HepG2 (cell line): ENCODE data around the gene C1QTNF12. TPM values are rescaled to one million over a fixed set of nuclear protein-coding genes. Genes with fewer than 3 reads are reported as not detected.

Experiments used
- ARNT2 ChIP-seq: sonication (generic); formaldehyde crosslinking; IDR thresholded peaks from 2 replicates; pipeline ENCODE4 v1.8.0; 2022; ENCODE audit warnings: mild to moderate bottlenecking, low read depth, missing genetic modification reagents, moderate library complexity
- BHLHE40 ChIP-seq: IDR thresholded peaks from 2 replicates; pipeline ENCODE4 v1.6.1; 2011; ENCODE audit warnings: low read length, improper control_type of control experiment
- FOSL2 ChIP-seq: sonication (generic); formaldehyde crosslinking; IDR thresholded peaks from 2 replicates; pipeline ENCODE4 v1.4.0; 2020; ENCODE audit warnings: missing genetic modification reagents
- HOXD1 ChIP-seq: sonication (generic); formaldehyde crosslinking; IDR thresholded peaks from 2 replicates; pipeline ENCODE4 v1.5.0; 2020; ENCODE audit warnings: missing genetic modification reagents
- JUND ChIP-seq: sonication (generic); formaldehyde crosslinking; IDR thresholded peaks from 2 replicates; pipeline ENCODE4 v1.8.0; 2022; ENCODE audit warnings: mild to moderate bottlenecking, missing genetic modification reagents
- MAFK ChIP-seq, 2 experiments: IDR thresholded peaks in 1 of 2; conservative IDR thresholded peaks in 1 of 2; 2 replicates each; pipeline ENCODE4 v1.6.1; 2011; ENCODE audit warnings: improper control_type of control experiment in 2 of 2, low read length in 2 of 2
- MXI1 ChIP-seq: IDR thresholded peaks from 3 replicates; pipeline ENCODE4 v1.6.1; 2012; ENCODE audit warnings: low read depth, low read length, inconsistent platforms, borderline replicate concordance
- PHB2 ChIP-seq: fragments of 450-650 bp; IDR thresholded peaks from 2 replicates; pipeline ENCODE4 v1.6.1; 2018; ENCODE audit not compliant: partially characterized antibody
- PTBP1 ChIP-seq: fragments of 200-400 bp; formaldehyde crosslinking; IDR thresholded peaks from 2 replicates; pipeline ENCODE4 v1.6.1; 2018; ENCODE audit warnings: low read length, low read depth; ENCODE audit not compliant: poor library complexity, severe bottlenecking
- RXRA ChIP-seq: sonication (generic); formaldehyde crosslinking; IDR thresholded peaks from 2 replicates; pipeline ENCODE4 v1.5.1; 2020; ENCODE audit warnings: missing genetic modification reagents
- SIX1 ChIP-seq: sonication (generic); formaldehyde crosslinking; IDR thresholded peaks from 2 replicates; pipeline ENCODE4 v1.4.0; 2020; ENCODE audit warnings: missing genetic modification reagents, borderline replicate concordance
- SMC3 ChIP-seq: IDR thresholded peaks from 2 replicates; pipeline ENCODE4 v1.6.1; 2011; ENCODE audit warnings: low read length, improper control_type of control experiment
- ZC3H4 ChIP-seq: sonication (generic); formaldehyde crosslinking; IDR thresholded peaks from 2 replicates; pipeline ENCODE4 v1.4.0; 2020; ENCODE audit warnings: missing genetic modification reagents, borderline replicate concordance
- ZNF501 ChIP-seq: sonication (generic); formaldehyde crosslinking; IDR thresholded peaks from 2 replicates; pipeline ENCODE4 v1.5.1; 2020; ENCODE audit warnings: mild to moderate bottlenecking, moderate library complexity, missing genetic modification reagents
- ZNF570 ChIP-seq: sonication (generic); formaldehyde crosslinking; IDR thresholded peaks from 2 replicates; pipeline ENCODE4 v1.4.0; 2020; ENCODE audit warnings: mild to moderate bottlenecking, missing genetic modification reagents, borderline replicate concordance
- ZNF780A ChIP-seq: sonication (generic); formaldehyde crosslinking; IDR thresholded peaks from 2 replicates; pipeline ENCODE4 v1.8.0; 2022; ENCODE audit warnings: mild to moderate bottlenecking, missing genetic modification reagents, moderate library complexity
- polyA plus RNA-seq, 8 experiments: library from polyadenylated mRNA; depleted of rRNA in 3 of 8; stranded (reverse) in 7 of 8; unstranded in 1 of 8; fragments of >200 nt; fragmentation: Illumina TruSeq in 4 of 8; extraction: Trizol in 4 of 8; gene quantifications; 2 replicates each; pipeline versions ENCODE4 v1.2.1 to v1.2.3, GENCODE V29; 2011 to 2016; ENCODE audit warnings: low read depth in 4 of 8, missing spikeins in 1 of 8, mixed read lengths in 1 of 8; ENCODE audit not compliant: insufficient read depth in 1 of 8
- total RNA-seq, 5 experiments: library from RNA; depleted of rRNA; stranded (reverse); fragments of >200 nt; fragmentation: Illumina TruSeq; extraction: Trizol; gene quantifications; 2 replicates each; pipeline ENCODE4 v1.2.3, GENCODE V29; 2016; ENCODE audit warnings: low read depth in 1 of 5
- TF ChIP-seq, protein P1 (sequence below): sonication (generic); formaldehyde crosslinking; IDR thresholded peaks from 2 replicates; pipeline ENCODE4 v1.9.0; 2022; ENCODE audit warnings: low read depth, missing genetic modification reagents
- TF ChIP-seq, protein P2 (sequence below): sonication (generic); formaldehyde crosslinking; IDR thresholded peaks from 2 replicates; pipeline ENCODE4 v1.5.0; 2020; ENCODE audit warnings: missing genetic modification reagents
- TF ChIP-seq, protein P3 (sequence below), 2 experiments: fragments of 450-650 bp in 1 of 2; sonication (generic) in 1 of 2; formaldehyde crosslinking; IDR thresholded peaks; 2 replicates each; pipeline versions ENCODE4 v1.5.0 to v1.8.0; 2020 to 2022; ENCODE audit warnings: mild to moderate bottlenecking in 1 of 2, missing genetic modification reagents in 1 of 2
- TF ChIP-seq, protein P4 (sequence below): IDR thresholded peaks from 2 replicates; pipeline ENCODE4 v1.6.1; 2016; ENCODE audit warnings: missing compliant biosample characterization, missing genetic modification reagents, borderline replicate concordance
- TF ChIP-seq, protein P5 (sequence below): sonication (generic); formaldehyde crosslinking; IDR thresholded peaks from 2 replicates; pipeline ENCODE4 v1.8.0; 2023; ENCODE audit warnings: mild to moderate bottlenecking, missing genetic modification reagents

The C1QTNF12 gene
- total and polyA plus RNA-seq, 2 of the 13 experiments (the other 11 are each of a cell fraction or from before 2014, with no cell fraction given), result 0.18 to 0.64 TPM

DNA sequence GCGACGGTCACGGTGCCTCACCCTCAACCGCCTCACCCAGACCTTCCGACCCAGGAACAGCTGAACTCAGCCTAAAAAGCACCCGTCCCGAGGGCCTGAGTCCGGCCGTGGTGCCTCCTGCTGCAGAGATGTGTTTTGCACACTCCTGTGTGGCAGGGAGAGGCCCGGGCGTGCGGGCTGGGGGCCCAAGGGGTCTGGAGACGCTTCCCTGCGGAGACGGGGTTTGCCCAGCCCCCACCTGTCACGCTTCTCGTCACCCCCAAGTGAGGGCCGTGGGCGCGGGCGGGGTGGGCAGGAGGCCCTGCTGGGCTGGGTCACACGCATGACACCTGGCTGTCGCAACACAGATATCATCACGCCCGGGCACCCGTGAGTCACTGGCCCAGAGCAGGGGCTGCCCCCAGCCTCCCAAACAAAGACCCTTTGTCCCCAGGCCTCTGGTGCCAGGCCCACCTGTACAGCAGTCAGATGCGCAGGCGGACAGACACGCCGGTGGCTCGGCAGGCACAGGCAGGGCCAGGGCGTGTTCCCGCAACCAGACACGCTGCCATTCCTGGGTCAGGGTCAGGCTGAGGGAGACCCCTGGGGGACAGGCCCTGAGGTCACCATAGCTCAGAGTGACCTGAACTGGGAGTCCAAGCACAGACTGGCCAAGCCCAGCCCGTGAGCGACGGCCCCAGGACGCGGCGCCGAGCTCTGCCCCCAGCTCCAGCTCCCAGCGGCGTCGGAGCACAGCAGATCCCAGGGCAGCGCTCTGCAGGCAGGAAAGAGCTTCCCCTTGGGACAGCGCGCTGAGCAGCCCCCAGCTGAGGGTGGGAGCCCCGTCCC, 8.4 kb downstream of the C1QTNF12 start (continued):
- TF ChIP-seq PTBP1 (peak; percentile 17), SIX1 (CRISPR knock-in tag) (no peak), ARNT2 (CRISPR knock-in tag) (0 out of 2 replicates have a peak, but pooled peaks have one; percentile 39), MAFK (conservative IDR thresholded peaks at IDR 0.05 in 1 of 2, IDR thresholded peaks at IDR 0.05 in 1 of 2; ENCODE audit: low read length in 2 of 2) (no peak), ZNF570 (CRISPR knock-in tag) (no peak), ZNF501 (CRISPR knock-in tag) (peak; percentile 23), MXI1 (no peak; the same call in 2 of the 3 replicates), PHB2 (no peak), BHLHE40 (0 out of 2 replicates have a peak, but pooled peaks have one; percentile 35), RXRA (CRISPR knock-in tag) (peak; percentile 89), FOSL2 (CRISPR knock-in tag) (peak; percentile 98), ZNF780A (CRISPR knock-in tag) (no peak), SMC3 (no peak), HOXD1 (0 out of 2 replicates have a peak, but pooled peaks have one; percentile 59), ZC3H4 (CRISPR knock-in tag) (peak; percentile 27; the same call in 1 of the 2 replicates), JUND (CRISPR knock-in tag) (peak; percentile 86)
- TF ChIP-seq, protein P1, sequence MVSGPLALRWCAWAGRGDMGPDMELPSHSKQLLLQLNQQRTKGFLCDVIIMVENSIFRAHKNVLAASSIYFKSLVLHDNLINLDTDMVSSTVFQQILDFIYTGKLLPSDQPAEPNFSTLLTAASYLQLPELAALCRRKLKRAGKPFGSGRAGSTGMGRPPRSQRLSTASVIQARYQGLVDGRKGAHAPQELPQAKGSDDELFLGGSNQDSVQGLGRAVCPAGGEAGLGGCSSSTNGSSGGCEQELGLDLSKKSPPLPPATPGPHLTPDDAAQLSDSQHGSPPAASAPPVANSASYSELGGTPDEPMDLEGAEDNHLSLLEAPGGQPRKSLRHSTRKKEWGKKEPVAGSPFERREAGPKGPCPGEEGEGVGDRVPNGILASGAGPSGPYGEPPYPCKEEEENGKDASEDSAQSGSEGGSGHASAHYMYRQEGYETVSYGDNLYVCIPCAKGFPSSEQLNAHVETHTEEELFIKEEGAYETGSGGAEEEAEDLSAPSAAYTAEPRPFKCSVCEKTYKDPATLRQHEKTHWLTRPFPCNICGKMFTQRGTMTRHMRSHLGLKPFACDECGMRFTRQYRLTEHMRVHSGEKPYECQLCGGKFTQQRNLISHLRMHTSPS (CRISPR knock-in tag), result peak; percentile 92
- TF ChIP-seq, protein P2, sequence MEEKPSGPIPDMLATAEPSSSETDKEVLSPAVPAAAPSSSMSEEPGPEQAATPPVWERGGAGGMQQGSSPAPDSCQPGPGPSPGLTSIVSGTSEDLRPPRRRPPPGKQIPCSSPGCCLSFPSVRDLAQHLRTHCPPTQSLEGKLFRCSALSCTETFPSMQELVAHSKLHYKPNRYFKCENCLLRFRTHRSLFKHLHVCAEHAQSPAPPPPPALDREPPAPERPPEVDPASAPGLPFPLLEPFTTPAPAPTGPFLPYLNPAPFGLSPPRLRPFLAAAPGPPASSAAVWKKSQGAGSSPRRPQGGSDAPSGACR (CRISPR knock-in tag), result peak; percentile 98
- TF ChIP-seq, protein P3, sequence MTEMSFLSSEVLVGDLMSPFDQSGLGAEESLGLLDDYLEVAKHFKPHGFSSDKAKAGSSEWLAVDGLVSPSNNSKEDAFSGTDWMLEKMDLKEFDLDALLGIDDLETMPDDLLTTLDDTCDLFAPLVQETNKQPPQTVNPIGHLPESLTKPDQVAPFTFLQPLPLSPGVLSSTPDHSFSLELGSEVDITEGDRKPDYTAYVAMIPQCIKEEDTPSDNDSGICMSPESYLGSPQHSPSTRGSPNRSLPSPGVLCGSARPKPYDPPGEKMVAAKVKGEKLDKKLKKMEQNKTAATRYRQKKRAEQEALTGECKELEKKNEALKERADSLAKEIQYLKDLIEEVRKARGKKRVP (CRISPR knock-in tag; IDR thresholded peaks at IDR 0.05), result peak in 1 of 2 experiments; percentile 84; a peak in 2 of 4 replicates
- TF ChIP-seq, protein P4, sequence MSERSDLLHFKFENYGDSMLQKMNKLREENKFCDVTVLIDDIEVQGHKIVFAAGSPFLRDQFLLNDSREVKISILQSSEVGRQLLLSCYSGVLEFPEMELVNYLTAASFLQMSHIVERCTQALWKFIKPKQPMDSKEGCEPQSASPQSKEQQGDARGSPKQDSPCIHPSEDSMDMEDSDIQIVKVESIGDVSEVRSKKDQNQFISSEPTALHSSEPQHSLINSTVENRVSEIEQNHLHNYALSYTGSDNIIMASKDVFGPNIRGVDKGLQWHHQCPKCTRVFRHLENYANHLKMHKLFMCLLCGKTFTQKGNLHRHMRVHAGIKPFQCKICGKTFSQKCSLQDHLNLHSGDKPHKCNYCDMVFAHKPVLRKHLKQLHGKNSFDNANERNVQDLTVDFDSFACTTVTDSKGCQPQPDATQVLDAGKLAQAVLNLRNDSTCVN (CRISPR knock-in tag), result no peak; the same call in 1 of the 2 replicates
- TF ChIP-seq, protein P5, sequence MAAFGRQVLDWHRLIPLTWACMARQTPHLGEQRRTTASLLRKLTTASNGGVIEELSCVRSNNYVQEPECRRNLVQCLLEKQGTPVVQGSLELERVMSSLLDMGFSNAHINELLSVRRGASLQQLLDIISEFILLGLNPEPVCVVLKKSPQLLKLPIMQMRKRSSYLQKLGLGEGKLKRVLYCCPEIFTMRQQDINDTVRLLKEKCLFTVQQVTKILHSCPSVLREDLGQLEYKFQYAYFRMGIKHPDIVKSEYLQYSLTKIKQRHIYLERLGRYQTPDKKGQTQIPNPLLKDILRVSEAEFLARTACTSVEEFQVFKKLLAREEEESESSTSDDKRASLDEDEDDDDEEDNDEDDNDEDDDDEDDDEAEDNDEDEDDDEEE (CRISPR knock-in tag), result peak; percentile 70; the same call in 1 of the 2 replicates
